ENCODE data around the gene PBX4.

GRCh38 chr19:19619181-19619848 is 828 bp upstream of the PBX4 start:
- TF ChIP-seq EZH2 (IDR thresholded peaks at IDR 0.05; ENCODE audit: borderline replicate concordance) (no peak), CTCF (IDR thresholded peaks at IDR 0.05; ENCODE audit: poor library complexity) (no peak)

Measured in hepatocyte (in vitro differentiated cells).